Glutamatergic neuron (in vitro differentiated cells): ENCODE measurements around the gene DDIAS. TPM values are rescaled to one million over a fixed set of nuclear protein-coding genes. Genes with fewer than 3 reads are reported as not detected.
A peak's percentile ranks its signal among the peaks of the same experiment; 100 is the strongest.

Experiments used
- DNase-seq: peaks from one replicate; pipeline ENCODE4 v3.0.0; 2022
- H3K27ac Mint-ChIP-seq: one replicate; pipeline ENCODE4 v1.8.0; 2020; ENCODE audit warnings: mild to moderate bottlenecking, mixed read lengths, inconsistent platforms; ENCODE audit not compliant: unreplicated experiment
- H3K27me3 Mint-ChIP-seq: one replicate; pipeline ENCODE4 v1.8.0; 2020; ENCODE audit warnings: mild to moderate bottlenecking, moderate library complexity, mixed read lengths, inconsistent platforms; ENCODE audit not compliant: unreplicated experiment
- H3K36me3 Mint-ChIP-seq: one replicate; pipeline ENCODE4 v1.8.0; 2020; ENCODE audit warnings: mild to moderate bottlenecking, mixed read lengths, inconsistent platforms; ENCODE audit not compliant: unreplicated experiment
- H3K4me1 Mint-ChIP-seq: one replicate; pipeline ENCODE4 v1.8.0; 2020; ENCODE audit warnings: mild to moderate bottlenecking, low read depth, mixed read lengths, inconsistent platforms; ENCODE audit not compliant: unreplicated experiment
- H3K4me3 Mint-ChIP-seq: one replicate; pipeline ENCODE4 v1.8.0; 2020; ENCODE audit warnings: mild to moderate bottlenecking, mixed read lengths, inconsistent platforms; ENCODE audit not compliant: unreplicated experiment
- H3K9me3 Mint-ChIP-seq: one replicate; pipeline ENCODE4 v1.8.0; 2020; ENCODE audit warnings: mild to moderate bottlenecking, moderate library complexity, mixed read lengths, inconsistent platforms; ENCODE audit not compliant: unreplicated experiment
- CTCF ChIP-seq: fragments of 200-600 bp; sonication (generic); IDR thresholded peaks from one replicate; pipeline ENCODE4 v1.5.0; 2021; ENCODE audit not compliant: partially characterized antibody, unreplicated experiment
- total RNA-seq: library from RNA; stranded (reverse); fragmentation: NEBNext Ultra II Directional; extraction: Animal tissue kit (Norgen Biotek cat#: 25700); gene quantifications from one replicate; pipeline ENCODE4 v1.2.1, GENCODE V29; 2021; ENCODE audit not compliant: unreplicated experiment

Gene DDIAS
- total RNA-seq, 1 donor from 2014 or later, result 2.0 TPM

GRCh38 chr11:82864268-82864667, 37.3 kb upstream of the DDIAS start:
- H3K4me3 Mint-ChIP-seq, result no peak overlapping the region
- peak; percentile 53 for DNase-seq

GRCh38 chr11:82865841-82866240, 35.7 kb upstream of the DDIAS start:
- H3K4me3 Mint-ChIP-seq, result no peak overlapping the region
- H3K27ac Mint-ChIP-seq, result no peak overlapping the region

More at GRCh38 chr11:82864268-82864667, 37.3 kb upstream of the DDIAS start:
- peaks cover 1% of the 10 kb centered on the region for H3K27me3 Mint-ChIP-seq
- H3K27ac Mint-ChIP-seq, result no peak overlapping the region
- peak; percentile 66 for TF ChIP-seq CTCF
- no peaks in the 10 kb centered on the region for H3K4me1 Mint-ChIP-seq
- no peaks in the 10 kb centered on the region for H3K36me3 Mint-ChIP-seq
- no peaks in the 10 kb centered on the region for H3K9me3 Mint-ChIP-seq

GRCh38 chr11:82867495-82868082, 33.9 kb upstream of the DDIAS start:
- TF ChIP-seq CTCF, result peak; percentile 91
- Mint-ChIP-seq H3K4me3 (no peak overlapping the region), H3K27me3 (peaks cover 1% of the 10 kb centered on the region), H3K27ac (no peak overlapping the region), H3K9me3 (no peaks in the 10 kb centered on the region), H3K36me3 (no peaks in the 10 kb centered on the region), H3K4me1 (peaks cover 4% of the 10 kb centered on the region)
- peak; percentile 72 for DNase-seq

More at GRCh38 chr11:82865841-82866240, 35.7 kb upstream of the DDIAS start:
- H3K27me3 Mint-ChIP-seq, result peaks cover 1% of the 10 kb centered on the region
- peaks cover 4% of the 10 kb centered on the region for H3K4me1 Mint-ChIP-seq
- no peak for DNase-seq
- no peaks in the 10 kb centered on the region for H3K9me3 Mint-ChIP-seq
- TF ChIP-seq CTCF, result no peak
- H3K36me3 Mint-ChIP-seq, result no peaks in the 10 kb centered on the region

GRCh38 chr11:82869657-82870056, 31.9 kb upstream of the DDIAS start:
- H3K36me3 Mint-ChIP-seq, result no peaks in the 10 kb centered on the region
- no peak for TF ChIP-seq CTCF
- H3K4me1 Mint-ChIP-seq, result peaks cover 4% of the 10 kb centered on the region
- peaks cover 1% of the 10 kb centered on the region for H3K27me3 Mint-ChIP-seq
- no peak overlapping the region for H3K27ac Mint-ChIP-seq
- no peak for DNase-seq
- H3K4me3 Mint-ChIP-seq, result no peak overlapping the region
- H3K9me3 Mint-ChIP-seq, result no peaks in the 10 kb centered on the region

- Mint-ChIP-seq H3K36me3 (no peaks in the 10 kb centered on the region), H3K27ac (no peak overlapping the region), H3K27me3 (peaks cover 1% of the 10 kb centered on the region), H3K4me3 (no peak overlapping the region), H3K4me1 (peaks cover 4% of the 10 kb centered on the region), H3K9me3 (no peaks in the 10 kb centered on the region)
- no peak for TF ChIP-seq CTCF
- no peak for DNase-seq
Observed at GRCh38 chr11:82871646-82872045, 29.9 kb upstream of the DDIAS start.
